K562 (cell line): ENCODE data around the gene TOMM40L. TPM values are rescaled to one million over a fixed set of nuclear protein-coding genes. Genes with fewer than 3 reads are reported as not detected.

Experiments
- ETS1 ChIP-seq: conservative IDR thresholded peaks from 2 replicates; pipeline ENCODE4 v1.6.1; 2011; ENCODE audit warnings: low read depth, mild to moderate bottlenecking, low read length; ENCODE audit not compliant: control insufficient read depth
- HDGF ChIP-seq: fragments of 450-650 bp; IDR thresholded peaks from 2 replicates; pipeline ENCODE4 v1.6.1; 2016
- HOMEZ ChIP-seq: fragments of 250-450 bp; sonication (Bioruptor Pico); IDR thresholded peaks from 2 replicates; pipeline ENCODE4 v1.4.0; 2020; ENCODE audit warnings: mild to moderate bottlenecking, moderate library complexity
- MECOM ChIP-seq: fragments of 250-450 bp; sonication (Bioruptor Pico); IDR thresholded peaks from 2 replicates; pipeline ENCODE4 v1.8.0; 2022; ENCODE audit warnings: inconsistent platforms
- NFIC ChIP-seq: fragments of 450-650 bp; IDR thresholded peaks from 2 replicates; pipeline ENCODE4 v1.6.1; 2017; ENCODE audit warnings: mild to moderate bottlenecking, inconsistent platforms
- OTX1 ChIP-seq: fragments of 450-650 bp; formaldehyde crosslinking; IDR thresholded peaks from 2 replicates; pipeline ENCODE4 v1.4.0; 2022; ENCODE audit warnings: mild to moderate bottlenecking
- RAD51 ChIP-seq: fragments of 450-650 bp; IDR thresholded peaks from 2 replicates; pipeline ENCODE4 v1.7.1; 2016; ENCODE audit warnings: low read depth, mild to moderate bottlenecking, borderline replicate concordance
- USF1 ChIP-seq: sonication (generic); formaldehyde crosslinking; IDR thresholded peaks from 2 replicates; pipeline ENCODE4 v1.9.0; 2022; ENCODE audit warnings: mild to moderate bottlenecking, missing genetic modification reagents
- YY1 ChIP-seq, 3 experiments: IDR thresholded peaks; 2 replicates each; pipeline ENCODE4 v1.6.1; 2011; ENCODE audit warnings: low read length in 2 of 3, mild to moderate bottlenecking in 2 of 3, moderate library complexity in 2 of 3, borderline replicate concordance in 1 of 3, control low read depth in 1 of 3, low read depth in 1 of 3; ENCODE audit not compliant: insufficient read depth in 3 of 3, insufficient replicate concordance in 2 of 3, control insufficient read depth in 1 of 3, insufficient read length in 1 of 3; ENCODE audit errors: extremely low read depth in 1 of 3
- ZBTB1 ChIP-seq: sonication (generic); formaldehyde crosslinking; IDR thresholded peaks from 2 replicates; pipeline ENCODE4 v1.8.1; 2023; ENCODE audit warnings: missing genetic modification reagents, low read depth, mild to moderate bottlenecking, borderline replicate concordance
- ZBTB11 ChIP-seq, 3 experiments: fragments of 200-800 bp in 1 of 3; fragments of 250-450 bp in 1 of 3; fragments of 450-650 bp in 1 of 3; sonication (Bioruptor Pico) in 1 of 3; sonication (Bioruptor generic) in 1 of 3; formaldehyde crosslinking in 1 of 3; IDR thresholded peaks; 2 replicates each; pipeline versions ENCODE4 v1.6.1 to v1.8.0; 2016 to 2022; ENCODE audit warnings: mild to moderate bottlenecking in 2 of 3, missing genetic modification characterization in 2 of 3, missing compliant biosample characterization in 1 of 3, moderate library complexity in 1 of 3
- polyA plus RNA-seq, 8 experiments: library from polyadenylated mRNA; depleted of rRNA in 4 of 8; stranded (reverse) in 5 of 8; unstranded in 3 of 8; fragments of >200 nt; fragmentation: Nextera tagmentation in 2 of 8; fragmentation: Illumina TruSeq in 1 of 8; extraction: Ambion mirVana in 2 of 8; extraction: Trizol in 1 of 8; gene quantifications; 2 replicates each; pipeline versions ENCODE4 v1.2.1 to v1.2.3, GENCODE V29; 2011 to 2014; ENCODE audit warnings: inconsistent platforms in 1 of 8, missing spikeins in 1 of 8
- total RNA-seq, 7 experiments: library from RNA; depleted of rRNA in 6 of 7; stranded (reverse); fragments of >200 nt in 6 of 7; fragmentation: Illumina TruSeq in 2 of 7; extraction: Trizol in 2 of 7; gene quantifications; 2 replicates each; pipeline versions ENCODE4 v1.2.1 to v1.2.3, GENCODE V29; 2011 to 2021; ENCODE audit warnings: low replicate concordance in 1 of 7

Gene TOMM40L
- total and polyA plus RNA-seq, 9 of the 15 experiments (the other 6 are each of a cell fraction or from before 2014, with no cell fraction given), result 9.6 to 33.6 (median 25.2) TPM

DNA sequence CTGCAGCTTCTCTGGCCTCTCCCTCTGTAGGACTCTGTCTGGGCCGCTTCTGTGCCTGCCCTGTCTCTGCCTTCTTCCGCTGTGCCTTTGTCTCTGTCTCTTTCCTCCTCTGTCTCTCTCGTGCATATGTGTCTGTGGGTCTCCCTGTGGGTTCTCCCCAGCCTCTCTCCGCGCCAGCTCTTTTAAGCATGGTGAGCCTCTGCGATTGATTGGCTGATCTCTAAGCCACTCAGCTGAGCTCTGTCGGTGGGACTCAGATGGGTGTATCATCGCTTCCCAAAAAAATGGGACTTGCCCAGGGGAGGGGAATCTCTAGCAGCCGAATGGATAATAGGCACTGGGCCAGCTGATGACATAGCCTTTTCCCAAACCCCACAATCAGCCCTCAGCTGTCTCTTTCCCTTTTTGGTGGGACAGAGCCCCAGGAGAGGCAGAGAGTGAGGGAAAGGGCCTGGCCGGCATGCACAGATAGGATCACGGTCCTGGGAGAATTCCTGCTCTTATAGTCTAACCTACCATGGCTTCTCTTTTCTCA, 26.9 kb upstream of the TOMM40L start, which contains the start of gene ADAMTS4 (continued):
- TF ChIP-seq ETS1, result no peak
- TF ChIP-seq HDGF, result no peak
- 0 out of 2 replicates have a peak, but pooled peaks have one; percentile 31 for TF ChIP-seq OTX1 (CRISPR knock-in tag)
- no peak for TF ChIP-seq USF1 (CRISPR knock-in tag)
- TF ChIP-seq MECOM (CRISPR knock-in tag), result no peak
- no peak for TF ChIP-seq ZBTB1 (CRISPR knock-in tag)
- no peak for TF ChIP-seq RAD51
- no peak for TF ChIP-seq HOMEZ (CRISPR knock-in tag)
- TF ChIP-seq ZBTB11 (CRISPR knock-in tag; IDR thresholded peaks at IDR 0.05), result no peak
- TF ChIP-seq NFIC, result peak; percentile 55
- peak in 1 of 3 experiments; percentile 0 for TF ChIP-seq YY1 (IDR thresholded peaks at IDR 0.05; ENCODE audit: borderline replicate concordance in 1 of 3, control insufficient read depth in 1 of 3, extremely low read depth in 1 of 3, insufficient read depth in 3 of 3, insufficient read length in 1 of 3, insufficient replicate concordance in 2 of 3, low read depth in 1 of 3, low read length in 2 of 3)
